DND-41 (cell line): ENCODE results near the gene MYH6.

Source experiments
- ATAC-seq: fragments of 200-7000 bp; cut with Tn5 transposase; 3 replicates; pipeline ENCODE4 v1.9.1; 2021; ENCODE audit warnings: low read depth; ENCODE audit not compliant: insufficient read depth
- DNase-seq: peaks from one replicate; pipeline ENCODE4 v3.0.0-alpha.2; 2020
- H2AFZ ChIP-seq: 2 replicates; pipeline ENCODE4 v1.6.0; 2012; ENCODE audit warnings: low read depth, low read length
- H3K27ac ChIP-seq: 2 replicates; pipeline ENCODE4 v1.5.1; 2012; ENCODE audit warnings: low read length, inconsistent platforms
- H3K27me3 ChIP-seq: fragments of 200-600 bp; sonication (generic); 2 replicates; pipeline ENCODE4 v1.6.0; 2012; ENCODE audit warnings: low read length, mild to moderate bottlenecking, inconsistent platforms; ENCODE audit not compliant: insufficient read depth, poor library complexity
- H3K36me3 ChIP-seq: 2 replicates; pipeline ENCODE4 v1.5.1; 2012; ENCODE audit warnings: low read length, inconsistent platforms; ENCODE audit not compliant: insufficient read depth
- H3K4me1 ChIP-seq: 2 replicates; pipeline ENCODE4 v1.5.1; 2012; ENCODE audit warnings: mild to moderate bottlenecking, low read length; ENCODE audit not compliant: insufficient read depth
- H3K4me2 ChIP-seq: 2 replicates; pipeline ENCODE4 v1.6.0; 2012; ENCODE audit warnings: mild to moderate bottlenecking, moderate library complexity, low read length, inconsistent platforms; ENCODE audit not compliant: insufficient read depth
- H3K4me3 ChIP-seq, 2 experiments: fragments of 200-600 bp in 1 of 2; shearing (Covaris generic) in 1 of 2; 2 replicates each; pipeline ENCODE4 v1.5.1; 2012 to 2016; ENCODE audit warnings: inconsistent platforms in 2 of 2, low read length in 2 of 2, mild to moderate bottlenecking in 2 of 2, low read depth in 1 of 2, moderate library complexity in 1 of 2
- H3K79me2 ChIP-seq: 2 replicates; pipeline ENCODE4 v1.6.0; 2012; ENCODE audit warnings: low read length, inconsistent platforms; ENCODE audit not compliant: insufficient read depth
- H3K9ac ChIP-seq: 2 replicates; pipeline ENCODE4 v1.6.0; 2012; ENCODE audit warnings: low read depth, mild to moderate bottlenecking, inconsistent platforms, low read length, moderate library complexity
- H3K9me3 ChIP-seq: 2 replicates; pipeline ENCODE4 v1.5.1; 2012; ENCODE audit warnings: low read length, moderate library complexity, mild to moderate bottlenecking, inconsistent platforms; ENCODE audit not compliant: insufficient read depth, severe bottlenecking
- H4K20me1 ChIP-seq: 2 replicates; pipeline ENCODE4 v1.6.0; 2012; ENCODE audit warnings: low read length; ENCODE audit not compliant: insufficient read depth
- EZH2 ChIP-seq: IDR thresholded peaks from 3 replicates; pipeline ENCODE4 v1.6.1; 2012; ENCODE audit warnings: borderline replicate concordance, low read depth, mild to moderate bottlenecking, moderate library complexity, low read length, inconsistent platforms; ENCODE audit not compliant: severe bottlenecking
- TF ChIP-seq, protein P1 (sequence below): IDR thresholded peaks from 2 replicates; pipeline ENCODE4 v1.5.1; 2012; ENCODE audit warnings: borderline replicate concordance, low read length, moderate library complexity, mild to moderate bottlenecking; ENCODE audit not compliant: poor library complexity, severe bottlenecking; ENCODE audit errors: extremely low read depth

The MYH6 gene

GRCh38 chr14:23437133-23438100 lies 29.3 kb upstream of the MYH6 start:
- no peak overlapping the region for H3K4me2 ChIP-seq
- H3K79me2 ChIP-seq = no peaks in the 10 kb centered on the region
- no peak overlapping the region for H2AFZ ChIP-seq
- no peak for ATAC-seq
- TF ChIP-seq EZH2 = no peak
- TF ChIP-seq, protein P1, sequence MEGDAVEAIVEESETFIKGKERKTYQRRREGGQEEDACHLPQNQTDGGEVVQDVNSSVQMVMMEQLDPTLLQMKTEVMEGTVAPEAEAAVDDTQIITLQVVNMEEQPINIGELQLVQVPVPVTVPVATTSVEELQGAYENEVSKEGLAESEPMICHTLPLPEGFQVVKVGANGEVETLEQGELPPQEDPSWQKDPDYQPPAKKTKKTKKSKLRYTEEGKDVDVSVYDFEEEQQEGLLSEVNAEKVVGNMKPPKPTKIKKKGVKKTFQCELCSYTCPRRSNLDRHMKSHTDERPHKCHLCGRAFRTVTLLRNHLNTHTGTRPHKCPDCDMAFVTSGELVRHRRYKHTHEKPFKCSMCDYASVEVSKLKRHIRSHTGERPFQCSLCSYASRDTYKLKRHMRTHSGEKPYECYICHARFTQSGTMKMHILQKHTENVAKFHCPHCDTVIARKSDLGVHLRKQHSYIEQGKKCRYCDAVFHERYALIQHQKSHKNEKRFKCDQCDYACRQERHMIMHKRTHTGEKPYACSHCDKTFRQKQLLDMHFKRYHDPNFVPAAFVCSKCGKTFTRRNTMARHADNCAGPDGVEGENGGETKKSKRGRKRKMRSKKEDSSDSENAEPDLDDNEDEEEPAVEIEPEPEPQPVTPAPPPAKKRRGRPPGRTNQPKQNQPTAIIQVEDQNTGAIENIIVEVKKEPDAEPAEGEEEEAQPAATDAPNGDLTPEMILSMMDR = no peak
- H3K27me3 ChIP-seq = peaks cover 20% of the 10 kb centered on the region
- no peak overlapping the region for H3K4me3 ChIP-seq
- H4K20me1 ChIP-seq = no peaks in the 10 kb centered on the region
- no peak overlapping the region for H3K9ac ChIP-seq
- no peaks in the 10 kb centered on the region for H3K36me3 ChIP-seq
- H3K9me3 ChIP-seq = no peaks in the 10 kb centered on the region
- no peak overlapping the region for H3K27ac ChIP-seq
- H3K4me1 ChIP-seq = no peaks in the 10 kb centered on the region
- no peak for DNase-seq

GRCh38 chr14:23436327-23437132 lies 28.5 kb upstream of the MYH6 start:
- Histone ChIP-seq H3K9me3 (no peaks in the 10 kb centered on the region), H3K4me3 (no peak overlapping the region), H3K9ac (no peak overlapping the region), H3K79me2 (no peaks in the 10 kb centered on the region), H3K36me3 (no peaks in the 10 kb centered on the region), H2AFZ (no peak overlapping the region), H3K27ac (no peak overlapping the region), H3K4me1 (no peaks in the 10 kb centered on the region), H3K27me3 (peaks cover 23% of the 10 kb centered on the region), H4K20me1 (no peaks in the 10 kb centered on the region), H3K4me2 (no peak overlapping the region)
- DNase-seq = no peak
- no peak for TF ChIP-seq EZH2
- TF ChIP-seq, protein P1 = no peak
- no peak for ATAC-seq

- Histone ChIP-seq H3K9ac (no peak within 1 kb of the TSS), H3K4me1 (no peaks in the 10 kb centered on the region), H3K4me2 (no peak within 1 kb of the TSS), H2AFZ (no peak within 1 kb of the TSS), H3K36me3 (no peaks in the 10 kb centered on the region), H3K9me3 (no peaks in the 10 kb centered on the region), H3K27ac (no peak within 1 kb of the TSS), H3K4me3 (no peak within 1 kb of the TSS), H3K79me2 (no peaks in the 10 kb centered on the region), H3K27me3 (peaks cover 23% of the 10 kb centered on the region), H4K20me1 (no peaks in the 10 kb centered on the region)
- TF ChIP-seq, protein P1 = no peak
- TF ChIP-seq EZH2 = no peak
- DNase-seq = no peak
- no peak for ATAC-seq
Measured at GRCh38 chr14:23435543-23436326, 27.7 kb upstream of the MYH6 start, which contains the start of gene MYH7. MYH7 (minus strand) TSS chr14:23435660; CDS start chr14:23433732, 1,928 bp downstream.
